H1 (cell line): Measurements from ENCODE around the gene FLRT1. TPM values are rescaled to one million over a fixed set of nuclear protein-coding genes. Genes with fewer than 3 reads are reported as not detected.

Experiments used
- GABPA ChIP-seq: IDR thresholded peaks from 2 replicates; pipeline ENCODE4 v1.6.1; 2011; ENCODE audit warnings: mild to moderate bottlenecking, low read length, moderate library complexity, borderline replicate concordance; ENCODE audit not compliant: insufficient read depth
- RXRA ChIP-seq: IDR thresholded peaks from 2 replicates; pipeline ENCODE4 v1.6.1; 2011; ENCODE audit warnings: low read depth, mild to moderate bottlenecking, low read length, moderate library complexity; ENCODE audit not compliant: insufficient read depth
- SP2 ChIP-seq: IDR thresholded peaks from 2 replicates; pipeline ENCODE4 v1.6.1; 2012; ENCODE audit warnings: mild to moderate bottlenecking, low read length, inconsistent platforms
- polyA plus RNA-seq, 7 experiments: library from polyadenylated mRNA; depleted of rRNA in 3 of 7; stranded (reverse) in 5 of 7; unstranded in 2 of 7; fragments of >200 nt in 5 of 7; fragments of 200-250 nt in 2 of 7; gene quantifications; 1 replicate in 5 of 7; 2 replicates in 1 of 7; 4 replicates in 1 of 7; pipeline versions ENCODE4 v1.2.1 to v1.2.3, GENCODE V29; 2011 to 2013; ENCODE audit warnings: missing spikeins in 2 of 7, mixed read lengths in 2 of 7
- total RNA-seq: library from RNA; stranded (reverse); fragmentation: NEBNext Ultra II Directional; extraction: Animal tissue kit (Norgen Biotek cat#: 25700); gene quantifications from 2 replicates; pipeline ENCODE4 v1.2.1, GENCODE V29; 2021

FLRT1 gene
- total and polyA plus RNA-seq, 2 of the 8 experiments (the other 6 are each of a cell fraction or from before 2014, with no cell fraction given) = 0.14 to 0.28 TPM

DNA sequence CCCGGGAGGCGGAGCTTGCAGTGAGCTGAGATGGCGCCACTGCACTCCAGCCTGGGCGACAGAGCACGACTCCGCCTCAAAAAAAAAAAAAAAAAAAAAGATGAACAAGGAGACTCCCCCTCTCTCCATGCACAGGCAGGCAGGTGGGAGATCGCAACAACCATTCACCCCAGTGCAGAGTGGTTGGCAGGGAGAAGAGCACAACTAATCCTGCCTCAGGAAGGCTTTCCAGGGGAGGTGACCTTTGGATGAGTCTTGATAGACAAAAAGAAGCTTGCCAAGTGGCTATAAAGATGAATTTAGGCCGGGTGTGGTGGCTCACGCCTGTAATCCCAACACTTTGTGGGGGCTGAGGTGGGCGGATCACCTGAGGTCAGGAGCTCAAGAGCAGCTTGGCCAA is 30.0 kb downstream of the FLRT1 start (continued):
- TF ChIP-seq RXRA (no peak), GABPA (no peak), SP2 (no peak)
- TF ChIP-seq, all 59 proteins: peak for 0
